GM12874 (cell line): ENCODE results near the gene HEATR5A.

Source experiments
- TF ChIP-seq, protein P1 (sequence below): IDR thresholded peaks from 2 replicates; pipeline ENCODE4 v1.5.1; 2011; ENCODE audit warnings: low read depth, mild to moderate bottlenecking, control low read depth, low read length, moderate library complexity; ENCODE audit not compliant: insufficient read depth

HEATR5A gene

GRCh38 chr14:31300883-31301282 lies 119.5 kb downstream of the HEATR5A start:
- TF ChIP-seq, protein P1, sequence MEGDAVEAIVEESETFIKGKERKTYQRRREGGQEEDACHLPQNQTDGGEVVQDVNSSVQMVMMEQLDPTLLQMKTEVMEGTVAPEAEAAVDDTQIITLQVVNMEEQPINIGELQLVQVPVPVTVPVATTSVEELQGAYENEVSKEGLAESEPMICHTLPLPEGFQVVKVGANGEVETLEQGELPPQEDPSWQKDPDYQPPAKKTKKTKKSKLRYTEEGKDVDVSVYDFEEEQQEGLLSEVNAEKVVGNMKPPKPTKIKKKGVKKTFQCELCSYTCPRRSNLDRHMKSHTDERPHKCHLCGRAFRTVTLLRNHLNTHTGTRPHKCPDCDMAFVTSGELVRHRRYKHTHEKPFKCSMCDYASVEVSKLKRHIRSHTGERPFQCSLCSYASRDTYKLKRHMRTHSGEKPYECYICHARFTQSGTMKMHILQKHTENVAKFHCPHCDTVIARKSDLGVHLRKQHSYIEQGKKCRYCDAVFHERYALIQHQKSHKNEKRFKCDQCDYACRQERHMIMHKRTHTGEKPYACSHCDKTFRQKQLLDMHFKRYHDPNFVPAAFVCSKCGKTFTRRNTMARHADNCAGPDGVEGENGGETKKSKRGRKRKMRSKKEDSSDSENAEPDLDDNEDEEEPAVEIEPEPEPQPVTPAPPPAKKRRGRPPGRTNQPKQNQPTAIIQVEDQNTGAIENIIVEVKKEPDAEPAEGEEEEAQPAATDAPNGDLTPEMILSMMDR, result no peak

GRCh38 chr14:31300296-31300695 lies 120.1 kb downstream of the HEATR5A start:
- TF ChIP-seq, protein P1, result no peak

GRCh38 chr14:31297701-31298344 lies 122.5 kb downstream of the HEATR5A start:
- TF ChIP-seq, protein P1, result no peak

DNA sequence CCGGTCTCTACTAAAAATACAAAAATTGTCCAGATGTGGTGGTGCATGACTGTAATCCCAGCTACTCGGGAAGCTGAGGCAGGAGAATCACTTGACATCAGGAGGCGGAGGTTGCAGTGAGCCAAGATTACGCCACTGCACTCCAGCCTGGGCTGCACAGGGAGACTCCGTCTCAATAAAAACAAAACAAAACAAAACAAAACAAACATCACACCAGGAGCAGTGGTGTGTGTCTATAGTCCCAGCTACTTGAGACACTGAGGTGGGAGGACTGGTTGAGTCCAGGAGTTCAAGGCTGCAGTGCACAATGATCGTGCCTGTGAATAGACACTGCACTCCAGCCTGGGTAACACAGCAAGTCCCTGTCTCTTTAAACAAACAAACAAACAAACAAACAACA lies 123.2 kb downstream of the HEATR5A start:
- TF ChIP-seq, protein P1, result no peak

- TF ChIP-seq, protein P1, result no peak
Observed at GRCh38 chr14:31294746-31295405, 125.5 kb downstream of the HEATR5A start.

- TF ChIP-seq, protein P1, result no peak
Observed at GRCh38 chr14:31292937-31293616, 127.3 kb downstream of the HEATR5A start.

- TF ChIP-seq, protein P1, result no peak
Observed at GRCh38 chr14:31291210-31291609, 129.1 kb downstream of the HEATR5A start.
